ENCODE measurements around the gene REN.

Gene REN

DNA sequence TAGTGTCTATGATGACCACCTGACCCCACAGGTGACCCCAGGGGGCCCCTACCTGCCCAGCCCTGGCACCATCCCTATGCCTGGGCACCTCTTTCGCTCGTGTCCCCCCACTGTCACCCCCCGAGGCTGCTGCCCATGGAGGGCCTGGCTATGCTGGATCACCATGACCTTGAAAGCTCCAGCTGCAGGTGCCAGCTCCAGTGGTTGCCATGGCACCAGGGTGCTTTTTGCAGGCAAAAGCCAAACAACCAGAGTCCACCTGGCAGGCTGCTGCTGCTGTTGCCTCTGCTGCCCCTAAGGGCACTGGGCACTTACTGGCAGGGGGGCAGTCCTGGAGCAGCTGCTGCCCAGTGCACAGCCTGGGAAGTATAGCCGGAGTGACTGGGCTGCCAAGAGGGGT is 36.0 kb downstream of the REN start:
- no peak overlapping the region for H3K9ac ChIP-seq (ENCODE audit: low read length in 2 of 2)
- peaks cover 19% of the 10 kb centered on the region for H3K4me1 ChIP-seq (ENCODE audit: control insufficient read depth, insufficient read depth, low read length)
- H3K27ac ChIP-seq (ENCODE audit: low read length) = no peak overlapping the region
- no peaks in the 10 kb centered on the region for H3K9me3 ChIP-seq (ENCODE audit: control insufficient read depth in 2 of 2, low read length in 2 of 2)
- H3K27me3 ChIP-seq (ENCODE audit: control insufficient read depth in 1 of 2, insufficient read depth in 2 of 2, low read length in 2 of 2) = no peaks in the 10 kb centered on the region
- H3K4me3 ChIP-seq (ENCODE audit: low read length in 2 of 2) = no peak overlapping the region
- H3K36me3 ChIP-seq (ENCODE audit: control insufficient read depth in 2 of 2, insufficient read depth in 2 of 2, low read length in 2 of 2) = peaks cover 0 to 4% of the 10 kb centered on the region in 2 donors

DNA sequence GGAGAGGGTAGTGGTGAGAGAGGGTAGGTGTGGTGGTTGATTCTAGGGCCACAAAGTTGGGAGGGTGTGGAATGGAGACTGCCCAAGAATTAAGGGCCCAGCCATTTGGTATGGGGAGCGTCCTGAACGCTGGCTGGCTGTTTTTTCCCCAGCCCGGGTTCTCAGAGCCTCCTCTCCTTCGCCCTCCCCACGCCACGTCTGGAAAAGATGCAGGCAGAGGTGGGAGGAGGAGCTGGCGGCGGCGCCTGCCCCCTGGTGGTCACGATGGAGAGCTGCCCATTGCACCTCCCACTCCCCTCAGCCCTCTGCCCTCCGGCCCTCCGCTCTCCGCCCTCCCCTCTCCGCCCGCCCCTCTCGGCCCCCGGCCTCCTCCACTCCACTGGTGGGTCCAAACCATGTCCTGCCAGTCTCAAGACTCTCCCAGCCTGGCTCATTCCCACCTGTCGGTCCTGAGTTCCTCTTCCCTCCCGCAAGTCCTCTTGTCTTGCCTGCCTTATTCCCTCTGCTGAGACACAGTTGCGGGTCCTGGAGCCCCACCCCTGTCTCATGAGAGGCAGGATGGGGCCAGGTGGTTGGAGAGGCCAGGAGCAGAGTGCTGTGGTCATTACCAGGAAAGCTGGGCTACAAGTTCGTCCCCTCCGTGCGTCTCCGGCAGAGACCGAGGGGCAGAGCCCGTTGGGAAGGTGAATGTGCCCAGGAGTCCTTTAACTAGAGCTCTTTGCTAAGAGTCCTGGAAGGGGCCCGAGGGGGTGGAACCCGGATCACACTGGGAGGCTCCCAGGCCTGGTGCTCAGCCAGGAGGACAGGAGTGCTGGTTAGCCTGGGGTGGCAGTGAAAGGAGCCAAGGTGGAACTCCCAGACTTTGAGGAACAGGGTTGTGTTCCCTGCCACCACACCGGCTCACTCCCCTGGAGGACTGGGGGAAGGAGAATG is 36.9 kb downstream of the REN start:
- Histone ChIP-seq H3K9me3 (ENCODE audit: control insufficient read depth in 2 of 2, low read length in 2 of 2) (no peaks in the 10 kb centered on the region), H3K36me3 (ENCODE audit: control insufficient read depth in 2 of 2, insufficient read depth in 2 of 2, low read length in 2 of 2) (no peaks in the 10 kb centered on the region), H3K9ac (ENCODE audit: low read length in 2 of 2) (peak overlapping the region; percentile 2 to 29), H3K4me1 (ENCODE audit: control insufficient read depth, insufficient read depth, low read length) (peaks cover 19% of the 10 kb centered on the region), H3K27me3 (ENCODE audit: control insufficient read depth in 1 of 2, insufficient read depth in 2 of 2, low read length in 2 of 2) (no peaks in the 10 kb centered on the region), H3K27ac (ENCODE audit: low read length) (no peak overlapping the region), H3K4me3 (ENCODE audit: low read length in 2 of 2) (peak overlapping the region in 1 of 2 donors; percentile 49)

DNA sequence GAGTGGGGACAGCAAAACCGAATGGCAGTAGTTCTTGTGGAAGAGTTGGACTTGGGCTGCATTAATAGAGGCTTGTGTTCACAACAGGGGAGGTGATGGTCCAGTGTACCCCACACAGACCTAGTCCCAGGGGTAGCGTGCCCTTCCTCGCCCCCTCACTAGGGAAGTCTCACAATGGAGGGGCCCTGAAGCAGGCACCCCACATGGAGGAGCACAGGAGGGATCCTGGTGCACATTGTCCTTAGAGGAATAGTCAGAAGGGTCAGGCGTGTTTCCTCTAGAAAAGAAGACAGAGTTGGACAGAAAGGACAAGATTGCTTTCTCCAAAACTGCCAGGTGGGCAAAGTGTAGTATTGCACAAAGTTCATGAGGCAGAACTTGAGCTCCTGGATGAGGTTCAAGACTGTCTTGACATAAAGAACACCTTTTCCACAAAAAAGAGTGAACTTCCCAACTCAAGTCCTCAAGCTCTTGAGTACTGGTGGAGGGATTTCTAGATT is 37.6 kb downstream of the REN start:
- Histone ChIP-seq H3K4me1 (ENCODE audit: control insufficient read depth, insufficient read depth, low read length) (peaks cover 19% of the 10 kb centered on the region), H3K9ac (ENCODE audit: low read length in 2 of 2) (peak overlapping the region in 1 of 2 donors; percentile 29), H3K27ac (ENCODE audit: low read length) (no peak overlapping the region), H3K4me3 (ENCODE audit: low read length in 2 of 2) (peak overlapping the region in 1 of 2 donors; percentile 49), H3K9me3 (ENCODE audit: control insufficient read depth in 2 of 2, low read length in 2 of 2) (no peaks in the 10 kb centered on the region), H3K36me3 (ENCODE audit: control insufficient read depth in 2 of 2, insufficient read depth in 2 of 2, low read length in 2 of 2) (peaks cover 0 to 3% of the 10 kb centered on the region in 2 donors), H3K27me3 (ENCODE audit: control insufficient read depth in 1 of 2, insufficient read depth in 2 of 2, low read length in 2 of 2) (peaks cover 0 to 2% of the 10 kb centered on the region in 2 donors)

DNA sequence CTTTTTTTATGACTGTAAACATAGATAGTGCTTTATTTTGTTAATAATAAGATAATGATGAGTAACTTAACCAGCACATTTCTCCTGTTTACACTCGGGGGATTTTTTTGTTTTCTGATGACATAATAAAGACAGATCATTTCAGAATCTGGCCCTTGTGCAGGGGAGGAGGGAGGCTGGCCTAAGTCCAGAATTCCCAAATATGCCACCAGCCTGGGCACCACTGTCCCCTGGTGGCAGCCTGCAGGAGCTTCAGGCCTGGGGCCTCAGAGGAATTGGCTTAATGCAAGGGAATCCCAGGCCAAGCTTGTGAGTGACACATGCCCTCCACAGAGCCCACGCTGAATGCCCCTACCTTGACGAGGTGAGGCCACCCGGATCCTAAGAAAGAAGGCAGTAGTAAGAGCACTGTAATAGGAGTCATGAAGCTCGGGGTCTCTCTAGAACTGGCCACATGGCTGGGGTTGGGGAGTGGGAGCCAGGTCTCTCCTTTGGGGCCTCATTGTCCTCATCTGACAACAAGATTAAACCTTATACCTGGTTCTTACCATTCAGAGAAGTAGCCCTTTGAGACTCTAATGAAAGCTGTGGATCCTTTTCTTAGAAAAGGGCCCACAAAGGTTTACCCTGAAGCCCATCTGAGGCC is 38.4 kb downstream of the REN start:
- H3K36me3 ChIP-seq (ENCODE audit: control insufficient read depth in 2 of 2, insufficient read depth in 2 of 2, low read length in 2 of 2) = peaks cover 0 to 3% of the 10 kb centered on the region in 2 donors
- peaks cover 0 to 2% of the 10 kb centered on the region in 2 donors for H3K27me3 ChIP-seq (ENCODE audit: control insufficient read depth in 1 of 2, insufficient read depth in 2 of 2, low read length in 2 of 2)
- no peak overlapping the region for H3K9ac ChIP-seq (ENCODE audit: low read length in 2 of 2)
- H3K4me1 ChIP-seq (ENCODE audit: control insufficient read depth, insufficient read depth, low read length) = peaks cover 19% of the 10 kb centered on the region
- H3K9me3 ChIP-seq (ENCODE audit: control insufficient read depth in 2 of 2, low read length in 2 of 2) = no peaks in the 10 kb centered on the region
- no peak overlapping the region for H3K27ac ChIP-seq (ENCODE audit: low read length)
- no peak overlapping the region for H3K4me3 ChIP-seq (ENCODE audit: low read length in 2 of 2)

DNA sequence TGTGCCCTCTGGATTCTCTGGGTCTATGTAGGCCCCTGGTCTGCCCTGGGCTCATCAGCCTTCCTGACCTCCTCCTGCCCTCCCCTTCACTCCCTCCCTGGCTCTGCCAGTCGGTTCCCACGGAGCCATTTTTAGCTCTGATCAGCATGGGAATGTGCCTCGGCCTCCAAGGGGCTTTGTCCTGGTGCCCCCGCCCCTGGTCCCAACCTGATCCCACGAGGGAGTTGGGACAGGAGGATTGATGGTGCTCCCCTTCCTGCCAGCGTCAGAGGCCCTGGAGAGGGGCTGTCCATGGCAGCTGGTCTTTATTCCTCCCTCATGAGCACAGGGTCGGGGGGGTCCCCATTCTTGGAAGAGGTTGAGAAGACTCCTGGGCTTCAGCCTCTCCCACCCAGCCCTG is 39.2 kb downstream of the REN start:
- Histone ChIP-seq H3K4me3 (ENCODE audit: low read length in 2 of 2) (no peak overlapping the region), H3K36me3 (ENCODE audit: control insufficient read depth in 2 of 2, insufficient read depth in 2 of 2, low read length in 2 of 2) (peaks cover 0 to 6% of the 10 kb centered on the region in 2 donors), H3K27me3 (ENCODE audit: control insufficient read depth in 1 of 2, insufficient read depth in 2 of 2, low read length in 2 of 2) (peaks cover 0 to 2% of the 10 kb centered on the region in 2 donors), H3K9me3 (ENCODE audit: control insufficient read depth in 2 of 2, low read length in 2 of 2) (no peaks in the 10 kb centered on the region), H3K27ac (ENCODE audit: low read length) (no peak overlapping the region), H3K4me1 (ENCODE audit: control insufficient read depth, insufficient read depth, low read length) (peaks cover 19% of the 10 kb centered on the region), H3K9ac (ENCODE audit: low read length in 2 of 2) (no peak overlapping the region)

DNA sequence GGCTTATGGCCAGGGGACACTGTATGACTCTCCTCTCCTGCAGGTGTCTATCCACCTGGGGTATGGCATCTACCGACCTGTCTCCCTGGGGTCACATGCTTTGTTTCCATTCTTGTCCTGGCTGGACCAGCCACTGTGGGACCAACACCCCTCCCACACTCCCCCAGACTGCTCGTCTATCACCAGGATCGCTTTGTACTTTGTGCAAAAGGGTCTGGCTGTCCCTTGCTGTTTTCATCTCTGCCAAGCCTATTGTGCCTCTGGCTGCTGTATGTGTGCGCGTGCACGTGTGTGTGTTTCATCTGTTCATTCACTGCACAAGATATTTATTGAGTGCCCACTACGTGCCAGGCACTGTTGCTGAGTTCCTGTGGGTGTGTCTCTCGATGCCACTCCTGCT is 39.8 kb downstream of the REN start:
- Histone ChIP-seq H3K9me3 (ENCODE audit: control insufficient read depth in 2 of 2, low read length in 2 of 2) (no peaks in the 10 kb centered on the region), H3K4me3 (ENCODE audit: low read length in 2 of 2) (no peak overlapping the region), H3K4me1 (ENCODE audit: control insufficient read depth, insufficient read depth, low read length) (peaks cover 19% of the 10 kb centered on the region), H3K27me3 (ENCODE audit: control insufficient read depth in 1 of 2, insufficient read depth in 2 of 2, low read length in 2 of 2) (peaks cover 0 to 2% of the 10 kb centered on the region in 2 donors), H3K36me3 (ENCODE audit: control insufficient read depth in 2 of 2, insufficient read depth in 2 of 2, low read length in 2 of 2) (peaks cover 0 to 6% of the 10 kb centered on the region in 2 donors), H3K9ac (ENCODE audit: low read length in 2 of 2) (no peak overlapping the region), H3K27ac (ENCODE audit: low read length) (no peak overlapping the region)

DNA sequence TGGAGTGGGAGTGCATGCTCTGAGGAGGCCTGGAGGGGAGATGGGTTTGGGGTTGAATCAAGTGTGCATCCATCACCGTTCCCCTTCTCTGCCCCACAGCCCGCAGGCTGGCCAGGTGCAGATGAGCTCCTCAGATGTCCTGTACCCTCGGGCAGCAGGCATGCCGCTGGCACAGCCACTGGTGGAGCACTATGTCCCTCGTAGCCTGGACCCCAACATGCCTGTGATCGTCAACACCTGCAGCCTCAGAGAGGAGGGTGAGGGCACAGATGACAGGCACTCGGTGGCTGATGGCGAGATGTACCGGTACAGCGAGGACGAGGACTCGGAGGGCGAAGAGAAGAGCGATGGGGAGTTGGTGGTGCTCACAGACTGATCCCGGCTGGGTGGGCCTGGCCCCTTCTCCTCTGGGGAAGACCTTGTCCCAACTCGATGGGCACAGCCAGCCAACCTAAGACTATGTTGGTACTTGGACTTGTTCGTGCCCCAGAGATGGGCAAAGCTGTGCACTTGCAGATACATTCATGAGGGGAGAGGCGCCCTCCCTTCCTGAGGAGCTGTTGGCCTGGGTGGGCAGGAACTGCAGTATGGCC is 40.3 kb downstream of the REN start:
- H3K9ac ChIP-seq (ENCODE audit: low read length in 2 of 2) = no peak overlapping the region
- peaks cover 17% of the 10 kb centered on the region for H3K4me1 ChIP-seq (ENCODE audit: control insufficient read depth, insufficient read depth, low read length)
- no peak overlapping the region for H3K4me3 ChIP-seq (ENCODE audit: low read length in 2 of 2)
- H3K36me3 ChIP-seq (ENCODE audit: control insufficient read depth in 2 of 2, insufficient read depth in 2 of 2, low read length in 2 of 2) = peaks cover 0 to 6% of the 10 kb centered on the region in 2 donors
- peaks cover 0 to 2% of the 10 kb centered on the region in 2 donors for H3K27me3 ChIP-seq (ENCODE audit: control insufficient read depth in 1 of 2, insufficient read depth in 2 of 2, low read length in 2 of 2)
- no peak overlapping the region for H3K27ac ChIP-seq (ENCODE audit: low read length)
- no peaks in the 10 kb centered on the region for H3K9me3 ChIP-seq (ENCODE audit: control insufficient read depth in 2 of 2, low read length in 2 of 2)

DNA sequence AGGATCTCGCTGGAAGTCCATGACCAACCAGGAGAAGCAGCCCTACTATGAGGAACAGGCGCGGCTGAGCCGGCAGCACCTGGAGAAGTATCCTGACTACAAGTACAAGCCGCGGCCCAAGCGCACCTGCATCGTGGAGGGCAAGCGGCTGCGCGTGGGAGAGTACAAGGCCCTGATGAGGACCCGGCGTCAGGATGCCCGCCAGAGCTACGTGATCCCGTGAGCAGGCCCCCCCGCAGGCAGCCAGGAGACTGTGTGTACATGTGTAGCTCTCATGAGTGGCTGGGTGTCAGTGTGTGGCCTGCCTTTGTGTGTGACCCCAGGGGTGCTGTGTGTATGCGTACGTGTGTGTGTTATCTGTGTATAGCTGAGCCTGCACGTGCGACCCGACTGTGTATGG is 41.5 kb downstream of the REN start:
- no peak overlapping the region for H3K27ac ChIP-seq (ENCODE audit: low read length)
- no peak overlapping the region for H3K9ac ChIP-seq (ENCODE audit: low read length in 2 of 2)
- peaks cover 0 to 8% of the 10 kb centered on the region in 2 donors for H3K36me3 ChIP-seq (ENCODE audit: control insufficient read depth in 2 of 2, insufficient read depth in 2 of 2, low read length in 2 of 2)
- no peak overlapping the region for H3K4me3 ChIP-seq (ENCODE audit: low read length in 2 of 2)
- H3K27me3 ChIP-seq (ENCODE audit: control insufficient read depth in 1 of 2, insufficient read depth in 2 of 2, low read length in 2 of 2) = peaks cover 0 to 2% of the 10 kb centered on the region in 2 donors
- H3K9me3 ChIP-seq (ENCODE audit: control insufficient read depth in 2 of 2, low read length in 2 of 2) = no peaks in the 10 kb centered on the region
- H3K4me1 ChIP-seq (ENCODE audit: control insufficient read depth, insufficient read depth, low read length) = peaks cover 17% of the 10 kb centered on the region

DNA sequence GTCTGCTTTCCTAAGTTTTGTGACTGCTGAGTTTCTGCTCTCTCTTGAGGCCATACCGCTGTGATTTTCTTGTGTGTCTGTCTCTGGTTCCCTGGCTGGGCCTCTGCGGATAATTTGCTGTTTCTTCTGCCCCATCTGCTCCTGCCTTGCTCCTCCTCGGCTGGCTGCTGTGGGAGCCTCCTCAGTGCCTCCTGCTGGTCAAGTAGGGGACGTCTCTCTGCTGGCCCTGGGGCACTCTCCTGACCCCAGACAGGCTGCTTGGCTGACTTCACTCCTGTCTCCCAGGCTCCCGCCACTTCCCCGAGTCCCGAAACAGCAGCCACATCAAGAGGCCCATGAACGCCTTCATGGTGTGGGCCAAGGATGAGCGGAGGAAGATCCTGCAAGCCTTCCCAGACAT is 42.8 kb downstream of the REN start:
- Histone ChIP-seq H3K27ac (ENCODE audit: low read length) (no peak overlapping the region), H3K9ac (ENCODE audit: low read length in 2 of 2) (no peak overlapping the region), H3K9me3 (ENCODE audit: control insufficient read depth in 2 of 2, low read length in 2 of 2) (no peaks in the 10 kb centered on the region), H3K4me3 (ENCODE audit: low read length in 2 of 2) (no peak overlapping the region), H3K27me3 (ENCODE audit: control insufficient read depth in 1 of 2, insufficient read depth in 2 of 2, low read length in 2 of 2) (peaks cover 0 to 2% of the 10 kb centered on the region in 2 donors), H3K36me3 (ENCODE audit: control insufficient read depth in 2 of 2, insufficient read depth in 2 of 2, low read length in 2 of 2) (peaks cover 0 to 13% of the 10 kb centered on the region in 2 donors), H3K4me1 (ENCODE audit: control insufficient read depth, insufficient read depth, low read length) (peaks cover 8% of the 10 kb centered on the region)

DNA sequence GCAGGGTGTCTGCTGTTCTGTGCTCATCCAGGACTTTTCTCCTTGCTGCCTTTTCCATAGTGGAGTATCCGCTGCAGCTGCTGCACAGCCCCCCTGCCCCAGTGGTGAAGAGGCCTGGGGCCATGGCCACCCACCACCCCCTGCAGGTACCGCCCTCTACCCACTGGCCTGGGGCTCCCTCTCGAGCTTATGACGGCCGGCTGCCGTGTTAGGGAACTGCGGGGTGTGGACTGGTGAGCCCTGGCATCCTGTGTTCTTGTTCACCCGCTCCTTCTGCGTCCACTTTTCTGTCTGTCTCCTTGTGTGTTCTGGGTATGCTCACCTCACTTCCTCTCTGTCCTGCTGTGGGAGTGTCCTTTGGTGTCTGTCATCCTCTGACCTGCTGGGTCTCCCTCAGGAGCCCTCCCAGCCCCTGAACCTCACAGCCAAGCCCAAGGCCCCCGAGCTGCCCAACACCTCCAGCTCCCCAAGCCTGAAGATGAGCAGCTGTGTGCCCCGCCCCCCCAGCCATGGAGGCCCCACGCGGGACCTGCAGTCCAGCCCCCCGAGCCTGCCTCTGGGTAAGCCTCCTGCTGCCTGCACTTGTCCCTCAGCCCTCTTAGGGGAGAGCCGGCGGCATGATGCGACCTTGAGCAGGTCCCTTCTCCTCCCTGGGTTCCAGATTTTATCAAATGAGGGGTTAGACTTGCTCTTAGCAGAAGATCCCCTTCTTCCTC is 44.1 kb downstream of the REN start:
- no peak overlapping the region for H3K27ac ChIP-seq (ENCODE audit: low read length)
- no peak overlapping the region for H3K4me3 ChIP-seq (ENCODE audit: low read length in 2 of 2)
- H3K9ac ChIP-seq (ENCODE audit: low read length in 2 of 2) = no peak overlapping the region
- peaks cover 0 to 13% of the 10 kb centered on the region in 2 donors for H3K36me3 ChIP-seq (ENCODE audit: control insufficient read depth in 2 of 2, insufficient read depth in 2 of 2, low read length in 2 of 2)
- no peaks in the 10 kb centered on the region for H3K9me3 ChIP-seq (ENCODE audit: control insufficient read depth in 2 of 2, low read length in 2 of 2)
- H3K4me1 ChIP-seq (ENCODE audit: control insufficient read depth, insufficient read depth, low read length) = peaks cover 5% of the 10 kb centered on the region
- peaks cover 0 to 2% of the 10 kb centered on the region in 2 donors for H3K27me3 ChIP-seq (ENCODE audit: control insufficient read depth in 1 of 2, insufficient read depth in 2 of 2, low read length in 2 of 2)

Measured in stomach smooth muscle (tissue), 2 donors.